Germinal center (tissue), 1 donor: ENCODE data around the gene ACSL3.
A peak's percentile ranks its signal among the peaks of the same experiment; 100 is the strongest.
"Not testable (repeated sequence)": the region's sequence is repeated elsewhere in the genome, so short reads cannot be mapped to it uniquely, and the experiment has no call there.

Experiments used
- DNase-seq: peaks from one replicate; pipeline ENCODE4 v3.0.0; 2012; ENCODE audit warnings: mixed read lengths, low spot score

The ACSL3 gene

GRCh38 chr2:222912117-222912516 is 51.3 kb downstream of the ACSL3 start:
- DNase-seq: peak; percentile 82

GRCh38 chr2:222912776-222913175 is 51.9 kb downstream of the ACSL3 start:
- DNase-seq: no peak

- DNase-seq: no peak
These were observed 54.5 kb downstream of the ACSL3 start for GRCh38 chr2:222915092-222915957.

- DNase-seq: no peak
These were observed 55.7 kb downstream of the ACSL3 start for GRCh38 chr2:222916229-222917197.

- not testable (repeated sequence) for DNase-seq
These were observed 56.4 kb downstream of the ACSL3 start for GRCh38 chr2:222917212-222917611.

GRCh38 chr2:222919841-222920526 is 59.1 kb downstream of the ACSL3 start:
- DNase-seq: no peak

- DNase-seq: no peak
These were observed 59.9 kb downstream of the ACSL3 start for GRCh38 chr2:222920657-222921186.

- no peak for DNase-seq
These were observed 61.4 kb downstream of the ACSL3 start for GRCh38 chr2:222922019-222922800.

- no peak for DNase-seq
These were observed 66.1 kb downstream of the ACSL3 start for GRCh38 chr2:222926915-222927314.

GRCh38 chr2:222927600-222927999 is 66.8 kb downstream of the ACSL3 start:
- no peak for DNase-seq

GRCh38 chr2:222928335-222928734 is 67.5 kb downstream of the ACSL3 start:
- no peak for DNase-seq

- DNase-seq: no peak
These were observed 70.0 kb downstream of the ACSL3 start for GRCh38 chr2:222930862-222931261.

GRCh38 chr2:222931659-222932058 is 70.8 kb downstream of the ACSL3 start:
- no peak for DNase-seq

- DNase-seq: no peak
These were observed 72.6 kb downstream of the ACSL3 start for GRCh38 chr2:222933458-222933857.

- no peak for DNase-seq
These were observed 75.0 kb downstream of the ACSL3 start for GRCh38 chr2:222935688-222936298.

- no peak for DNase-seq
These were observed 75.9 kb downstream of the ACSL3 start for GRCh38 chr2:222936705-222937104.

GRCh38 chr2:222938327-222938726 is 77.5 kb downstream of the ACSL3 start:
- DNase-seq: no peak

- peak; percentile 30 for DNase-seq
These were observed 78.5 kb downstream of the ACSL3 start for GRCh38 chr2:222939208-222939856.

- DNase-seq: no peak
These were observed 79.1 kb downstream of the ACSL3 start for GRCh38 chr2:222939979-222940378.

GRCh38 chr2:222941510-222942032 is 80.7 kb downstream of the ACSL3 start:
- DNase-seq: no peak
